NCI-H146 treated with DMSO at 0.1 percent for 48 hours (cell line): ENCODE data around the gene ARRB2.
A peak's percentile ranks its signal among the peaks of the same experiment; 100 is the strongest.
"Not testable (repeated sequence)": the region's sequence is repeated elsewhere in the genome, so short reads cannot be mapped to it uniquely, and the experiment has no call there.

Source experiments
- DNase-seq: peaks from one replicate; lab custom pipeline; 2025; ENCODE audit not compliant: unreplicated experiment; lab: John Stamatoyannopoulos, UW

ARRB2 gene

GRCh38 chr17:4709794-4710692 is at the start of gene ARRB2:
ARRB2 (plus strand) TSS chr17:4710632; CDS start chr17:4710722, 90 bp downstream.
- peak; percentile 98 for DNase-seq

DNA sequence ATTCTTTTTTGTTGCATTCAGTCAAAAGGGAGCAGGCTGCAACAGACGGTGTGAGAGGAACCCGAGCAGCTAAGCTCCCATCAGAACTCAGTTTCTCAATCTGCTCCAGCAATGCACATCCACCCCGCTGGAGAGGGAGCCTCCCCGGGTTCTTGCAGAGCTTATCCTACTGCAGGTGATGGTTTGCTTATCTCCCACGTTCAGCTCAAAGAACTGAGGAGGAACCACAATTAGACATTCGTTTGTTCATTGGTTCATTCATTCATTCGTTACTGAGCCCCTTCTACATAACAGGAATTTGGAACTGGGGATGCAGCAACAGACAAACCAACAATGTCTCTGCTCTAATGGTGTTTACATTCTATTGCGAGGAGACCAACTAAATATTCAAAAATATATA is 46.7 kb upstream of the ARRB2 start:
- no peak for DNase-seq

- DNase-seq: no peak
These were observed 46.2 kb upstream of the ARRB2 start for GRCh38 chr17:4664230-4664629.

DNA sequence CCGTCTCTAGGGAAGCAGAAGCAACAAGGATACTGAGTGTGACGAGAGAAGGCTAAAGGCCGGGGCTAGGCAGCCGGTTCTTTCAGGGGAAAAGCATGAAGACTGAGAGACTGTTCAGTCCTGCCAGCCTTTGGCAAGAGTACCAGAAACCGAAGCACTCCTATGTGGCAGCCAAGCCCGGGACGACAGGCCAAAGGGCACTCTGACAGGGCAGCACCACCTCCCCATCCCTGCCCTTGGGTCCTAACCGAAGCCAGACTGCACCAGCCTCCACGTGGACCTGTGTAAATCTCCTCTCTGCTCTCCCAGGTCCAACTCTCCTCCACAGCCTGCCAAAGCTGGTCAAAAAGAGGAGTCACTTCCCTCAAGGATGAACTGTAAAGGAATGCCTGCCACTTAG is 45.4 kb upstream of the ARRB2 start:
- no peak for DNase-seq

- DNase-seq: no peak
These were observed 44.1 kb upstream of the ARRB2 start for GRCh38 chr17:4666296-4666695.

GRCh38 chr17:4667166-4667565 is 43.3 kb upstream of the ARRB2 start:
- DNase-seq: no peak

GRCh38 chr17:4672055-4672630 is 38.3 kb upstream of the ARRB2 start:
- DNase-seq: no peak

DNA sequence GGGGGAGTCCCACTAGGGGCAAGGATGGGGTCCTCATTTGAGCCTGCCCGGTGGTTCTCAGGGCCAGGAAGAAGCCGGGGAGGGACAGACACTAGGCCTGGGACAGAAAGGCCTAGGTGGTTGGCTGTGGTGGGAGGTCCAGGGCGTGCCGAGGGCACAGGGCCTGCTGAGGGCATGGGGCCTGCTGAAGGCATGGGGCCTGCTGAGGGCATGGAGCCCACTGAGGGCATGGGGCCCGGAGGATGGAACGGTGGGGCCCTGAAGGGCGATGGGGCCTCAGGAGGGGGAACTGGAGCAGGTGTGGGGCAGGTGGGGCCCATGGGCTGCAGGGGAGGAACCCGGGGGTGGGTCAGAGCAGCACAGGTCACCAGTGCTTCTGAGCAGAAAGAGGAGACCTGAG is 37.7 kb upstream of the ARRB2 start:
- DNase-seq: no peak

- no peak for DNase-seq
These were observed 37.3 kb upstream of the ARRB2 start for GRCh38 chr17:4673169-4673568.

DNA sequence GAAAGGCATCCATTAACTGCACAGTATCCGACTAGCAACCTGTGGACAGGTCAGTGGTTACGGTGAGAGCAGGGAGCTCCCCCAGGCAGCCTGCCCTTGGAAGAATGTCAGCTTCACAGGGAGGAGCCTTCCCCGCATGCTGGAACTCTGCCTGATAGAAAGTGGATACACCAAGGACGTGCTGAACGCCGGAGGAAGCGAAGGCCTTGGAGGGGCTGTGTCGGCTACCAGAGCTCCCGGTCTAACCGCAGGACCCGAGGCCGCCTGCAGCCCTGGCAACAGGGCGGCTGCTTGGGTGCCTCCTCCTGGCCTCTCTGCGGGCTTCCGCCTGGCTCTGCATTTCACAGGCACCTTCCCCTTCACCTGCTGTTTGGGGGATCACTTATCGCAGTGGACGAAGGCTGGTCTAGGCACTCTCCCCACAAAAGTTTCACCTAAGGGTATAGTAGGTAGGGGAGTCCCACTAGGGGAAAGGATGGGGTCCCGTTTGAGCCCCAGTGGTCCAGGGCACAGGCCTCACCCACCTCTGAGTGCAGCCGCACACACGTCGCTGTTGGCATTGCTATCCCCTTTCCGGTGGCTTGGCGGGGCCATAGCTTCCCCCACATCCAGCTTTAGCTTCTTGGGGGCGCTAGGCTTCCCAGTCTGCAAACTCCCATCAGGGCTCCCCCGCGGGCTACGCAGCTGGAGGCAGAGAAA is 36.3 kb upstream of the ARRB2 start:
- DNase-seq: no peak

DNA sequence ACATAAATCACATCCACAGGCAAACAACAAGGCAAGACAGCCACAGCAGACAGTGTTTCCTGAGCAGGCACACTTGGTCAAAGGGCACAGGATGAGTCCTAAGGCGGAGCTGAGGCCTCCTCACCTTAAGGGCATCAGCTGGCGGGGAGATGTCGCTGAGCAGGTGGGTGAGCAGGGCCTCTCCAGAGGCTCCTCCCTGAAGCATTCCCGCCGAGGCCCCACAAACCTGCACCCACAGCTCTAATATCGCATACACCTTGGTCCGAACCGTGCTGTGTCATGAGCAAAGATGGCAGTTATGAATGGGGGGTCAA is 35.8 kb upstream of the ARRB2 start:
- DNase-seq: no peak

DNA sequence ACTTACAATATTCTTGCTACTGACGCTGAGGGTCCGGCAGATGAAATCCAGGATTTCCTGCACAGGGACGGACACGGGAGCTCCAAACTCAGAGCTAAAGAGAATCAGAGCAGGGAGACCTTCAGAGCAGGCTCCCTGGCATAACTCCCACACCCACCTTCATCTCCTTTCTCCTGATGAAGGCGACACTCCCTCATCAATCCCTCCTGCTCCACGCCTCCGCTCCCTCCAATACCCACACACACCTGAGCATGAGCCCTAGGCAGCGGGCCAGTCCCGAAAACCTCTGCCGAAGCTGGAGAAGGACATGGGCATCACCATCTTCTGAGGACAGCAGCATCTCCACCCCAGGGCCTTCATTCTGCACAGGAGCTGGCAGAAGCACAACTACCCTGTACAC is 34.6 kb upstream of the ARRB2 start:
- no peak for DNase-seq

GRCh38 chr17:4676791-4677190 is 33.6 kb upstream of the ARRB2 start:
- no peak for DNase-seq

DNA sequence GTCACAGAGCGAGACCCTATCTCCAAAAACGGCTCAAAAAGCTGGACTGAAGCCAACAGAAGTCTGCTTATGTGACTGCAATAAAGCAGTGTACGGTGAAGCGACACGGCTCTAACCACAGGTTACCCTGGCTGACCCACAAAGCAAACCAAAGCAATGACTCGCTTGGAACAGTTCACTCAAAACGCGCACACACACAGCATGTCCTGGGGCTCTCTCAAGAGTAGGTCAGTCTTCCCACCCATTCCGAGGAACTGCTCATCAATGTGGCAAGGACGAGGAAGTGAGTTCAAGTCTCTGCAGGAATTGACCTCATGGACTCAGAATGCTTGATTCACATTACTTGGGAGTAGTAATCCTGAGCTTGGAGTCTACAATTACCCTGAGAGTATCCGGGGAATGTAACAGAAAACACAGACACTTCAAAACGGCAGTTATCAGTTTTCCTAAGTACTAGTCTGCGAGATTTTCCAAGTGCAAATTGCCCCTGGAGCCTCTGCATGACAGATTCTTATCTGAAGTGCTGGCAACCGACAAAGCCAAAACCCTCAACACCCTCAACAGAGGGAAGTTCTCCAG is 31.9 kb upstream of the ARRB2 start:
- no peak for DNase-seq

DNA sequence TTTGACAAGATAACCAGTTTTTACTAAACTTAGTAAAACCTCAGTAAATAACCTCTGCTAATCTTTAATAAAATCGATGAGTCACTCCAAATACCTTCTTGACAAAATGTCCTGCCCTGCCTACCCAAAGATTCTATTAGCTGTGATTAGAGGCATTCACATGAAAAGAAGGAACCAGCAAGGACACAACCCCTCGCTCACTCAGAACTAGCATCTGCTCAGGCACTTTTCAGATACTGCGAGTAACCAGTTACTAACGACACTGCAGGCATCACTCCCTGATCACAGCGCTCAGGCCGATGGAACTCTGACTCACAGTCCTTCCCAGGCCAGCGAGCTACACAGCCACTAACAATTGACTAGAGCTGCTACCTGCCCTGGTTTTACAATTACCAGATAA is 30.8 kb upstream of the ARRB2 start:
- DNase-seq: no peak

DNA sequence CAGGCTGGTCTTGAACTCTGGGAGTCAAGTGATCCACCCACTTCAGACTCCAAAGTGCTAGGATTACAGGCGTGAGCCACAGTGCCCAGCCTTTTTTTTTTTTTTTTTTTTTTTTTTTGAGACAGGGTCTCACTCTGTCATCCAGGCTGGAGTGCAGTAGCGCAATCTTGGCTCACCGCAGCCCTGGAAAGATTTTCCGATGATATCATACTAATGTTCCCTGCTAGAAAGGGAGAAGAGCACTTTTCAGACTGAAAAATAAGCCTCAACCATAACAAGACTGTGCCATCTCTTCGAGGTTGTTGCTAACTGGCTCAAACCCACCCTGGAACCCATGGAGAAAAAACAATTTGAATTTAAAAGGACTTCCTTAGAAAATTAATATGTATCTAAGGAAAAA is 26.7 kb upstream of the ARRB2 start:
- not testable (repeated sequence) for DNase-seq

DNA sequence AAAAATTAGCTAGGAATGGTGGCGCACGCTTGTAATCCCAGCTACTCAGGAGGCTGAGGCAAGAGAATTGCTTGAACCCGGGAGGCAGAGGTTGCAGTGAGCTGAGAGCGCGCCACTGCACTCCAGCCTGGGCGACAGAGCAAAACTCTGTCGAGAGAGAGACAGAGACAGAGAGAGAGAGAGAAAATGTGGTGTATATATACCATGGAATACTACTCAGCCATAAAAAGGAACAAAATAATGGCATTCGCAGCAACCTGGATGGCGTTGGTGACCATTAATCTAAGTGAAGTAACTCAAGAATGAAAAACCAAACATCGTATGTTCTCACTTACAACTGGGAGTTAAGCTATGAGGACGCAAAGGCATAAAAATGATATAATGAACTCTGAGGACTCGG is 20.6 kb upstream of the ARRB2 start:
- not testable (repeated sequence) for DNase-seq

GRCh38 chr17:4690745-4691144 is 19.7 kb upstream of the ARRB2 start:
- DNase-seq: no peak

GRCh38 chr17:4691686-4692085 is 18.7 kb upstream of the ARRB2 start:
- no peak for DNase-seq

DNA sequence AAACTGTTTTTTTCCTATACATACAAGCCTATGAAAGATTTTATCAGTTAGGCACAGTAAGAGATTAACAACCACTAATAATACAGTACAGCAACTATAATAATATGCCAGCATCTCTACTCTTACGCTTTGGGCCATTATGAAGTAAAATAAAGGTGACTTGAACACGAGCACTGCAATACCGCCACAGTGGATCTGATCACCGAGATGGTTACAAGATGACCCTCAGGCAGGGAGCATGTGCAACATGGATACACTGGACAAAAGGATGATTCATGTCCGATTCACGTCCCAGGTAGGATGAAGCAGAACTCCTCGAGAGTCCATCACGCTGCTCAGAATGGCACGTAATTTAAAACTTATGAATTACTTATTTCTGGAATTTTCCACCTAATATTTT is 17.0 kb upstream of the ARRB2 start:
- no peak for DNase-seq

GRCh38 chr17:4696437-4696805 is 14.0 kb upstream of the ARRB2 start:
- DNase-seq: no peak
